ENCODE data around the gene ADGRA1. TPM values are rescaled to one million over a fixed set of nuclear protein-coding genes. Genes with fewer than 3 reads are reported as not detected.

ADGRA1 gene
- total and polyA plus RNA-seq, 2 experiments from 2014 or later, result 0.23 to 0.52 TPM

- TF ChIP-seq POLR2AphosphoS5 (IDR thresholded peaks at IDR 0.05; ENCODE audit: low read depth) (no peak), REST (IDR thresholded peaks at IDR 0.05; ENCODE audit: unreplicated experiment) (no peak), CREB1 (CRISPR knock-in tag; IDR thresholded peaks at IDR 0.05; ENCODE audit: low read depth) (no peak), JUNB (IDR thresholded peaks at IDR 0.05; ENCODE audit: unreplicated experiment) (no peak)
Measured at GRCh38 chr10:133097418-133097817, 9.7 kb downstream of the ADGRA1 start (continued).

- H3K36me3 Mint-ChIP-seq (ENCODE audit: low read depth), result no peaks in the 10 kb centered on the region; the same call in 2 of the 3 replicates
- peaks cover 17% of the 10 kb centered on the region for H3K27me3 Mint-ChIP-seq (ENCODE audit: insufficient read depth, low read depth, poor library complexity)
- no peaks in the 10 kb centered on the region for H4K20me1 ChIP-seq (replicated peaks; ENCODE audit: insufficient read depth)
- H3K4me3 Mint-ChIP-seq, result no peak overlapping the region
- H3K9me2 ChIP-seq (ENCODE audit: insufficient read depth), result no peaks in the 10 kb centered on the region
- no peak overlapping the region for H3K27ac ChIP-seq (ENCODE audit: low read depth)
- peaks cover 13% of the 10 kb centered on the region for H3K4me1 ChIP-seq (ENCODE audit: insufficient read depth)
- no peak overlapping the region for H2AFZ ChIP-seq
- no peak for DNase-seq (ENCODE audit: low spot score)
- peaks cover 7% of the 10 kb centered on the region; the same call in 1 of the 2 replicates for H3F3A ChIP-seq (replicated peaks; ENCODE audit: low read depth)
- no peak for ATAC-seq
- H3K27me3 ChIP-seq (ENCODE audit: insufficient read depth), result no peaks in the 10 kb centered on the region
- H3K9me3 Mint-ChIP-seq, result no peaks in the 10 kb centered on the region
- H3K4me3 ChIP-seq, result no peak overlapping the region
- peaks cover 22% of the 10 kb centered on the region for H3K4me1 Mint-ChIP-seq
- H3K79me2 ChIP-seq (replicated peaks; ENCODE audit: insufficient read depth), result no peaks in the 10 kb centered on the region
- no peak overlapping the region for H3K4me2 ChIP-seq
- H3K27ac Mint-ChIP-seq, result no peak overlapping the region
- no peaks in the 10 kb centered on the region for H3K36me3 ChIP-seq (ENCODE audit: insufficient read depth)
- TF ChIP-seq REST (IDR thresholded peaks at IDR 0.05; ENCODE audit: unreplicated experiment) (no peak), CREB1 (CRISPR knock-in tag; IDR thresholded peaks at IDR 0.05; ENCODE audit: low read depth) (no peak), NANOG (IDR thresholded peaks at IDR 0.05; ENCODE audit: borderline replicate concordance) (no peak), CTCF (conservative IDR thresholded peaks at IDR 0.05; ENCODE audit: low read depth in 2 of 2) (no peak), EZH2 (IDR thresholded peaks at IDR 0.05; ENCODE audit: low read depth, unreplicated experiment) (no peak), ZNF114 (CRISPR knock-in tag; IDR thresholded peaks at IDR 0.05) (no peak), EZH2phosphoT487 (IDR thresholded peaks at IDR 0.05; ENCODE audit: unreplicated experiment) (no peak), POLR2AphosphoS5 (IDR thresholded peaks at IDR 0.05; ENCODE audit: low read depth) (no peak), ZNF462 (CRISPR knock-in tag; IDR thresholded peaks at IDR 0.05) (no peak)
Measured at GRCh38 chr10:133097961-133098360, 10.2 kb downstream of the ADGRA1 start.
